ENCODE measurements around the gene YEATS2. TPM values are rescaled to one million over a fixed set of nuclear protein-coding genes. Genes with fewer than 3 reads are reported as not detected.

The YEATS2 gene
- polyA plus RNA-seq, 1 of the 3 experiments (the other 2 are of a cell fraction): 19.9 TPM

DNA sequence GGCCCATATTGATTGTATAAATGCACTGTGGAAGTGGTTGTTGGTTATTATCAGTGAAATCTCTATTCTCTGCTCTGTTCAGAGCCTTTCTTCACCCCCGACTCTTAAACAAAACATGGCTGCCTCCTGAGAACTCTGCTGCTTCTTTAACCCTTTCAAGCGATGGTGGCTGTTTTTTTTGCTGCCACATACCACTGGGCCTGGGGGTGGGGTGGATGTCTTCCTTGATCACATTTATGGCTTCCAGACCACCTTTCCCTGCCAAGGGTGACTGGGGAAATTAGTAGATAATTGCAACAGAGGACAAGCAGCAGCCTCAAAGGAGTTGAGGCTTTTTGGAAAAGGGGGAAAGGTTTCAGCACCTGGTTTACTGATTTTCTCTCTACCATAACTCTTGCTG lies 32.8 kb downstream of the YEATS2 start (continued):
- no peak for TF ChIP-seq SMC3 (IDR thresholded peaks at IDR 0.05; ENCODE audit: low read depth, low read length)

DNA sequence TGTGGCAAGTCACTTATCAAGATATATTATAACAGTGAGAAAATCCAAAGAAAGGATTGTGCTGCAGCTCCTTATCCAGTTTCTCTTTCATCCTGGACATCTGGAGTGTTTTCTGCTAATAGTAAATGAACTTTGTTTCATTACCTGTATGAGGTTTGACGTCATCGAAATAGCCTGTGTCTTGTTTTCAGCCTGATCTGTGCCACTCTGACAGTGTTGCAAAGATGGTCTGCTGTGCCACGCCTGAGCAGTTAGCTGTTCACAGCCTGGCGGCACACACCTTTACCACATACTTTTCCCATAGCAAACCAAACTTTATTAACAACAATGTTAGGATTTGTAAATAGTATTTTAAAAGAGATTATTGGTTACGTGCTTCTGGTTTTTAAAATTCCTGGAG lies 34.0 kb downstream of the YEATS2 start:
- no peak overlapping the region for H3K4me2 ChIP-seq
- peaks cover 7% of the 10 kb centered on the region for H3K79me2 ChIP-seq (ENCODE audit: insufficient read depth)
- TF ChIP-seq EP300 (IDR thresholded peaks at IDR 0.05; ENCODE audit: borderline replicate concordance in 1 of 2, low read depth in 1 of 2, low read length in 1 of 2): no peak
- no peak for TF ChIP-seq NFIC (IDR thresholded peaks at IDR 0.05; ENCODE audit: borderline replicate concordance)
- no peak for TF ChIP-seq RCOR1 (IDR thresholded peaks at IDR 0.05; ENCODE audit: low read length)
- no peak for TF ChIP-seq MXI1 (IDR thresholded peaks at IDR 0.05; ENCODE audit: low read depth, low read length)
- TF ChIP-seq RAD21 (IDR thresholded peaks at IDR 0.05; ENCODE audit: low read length): no peak
- TF ChIP-seq, protein P1, sequence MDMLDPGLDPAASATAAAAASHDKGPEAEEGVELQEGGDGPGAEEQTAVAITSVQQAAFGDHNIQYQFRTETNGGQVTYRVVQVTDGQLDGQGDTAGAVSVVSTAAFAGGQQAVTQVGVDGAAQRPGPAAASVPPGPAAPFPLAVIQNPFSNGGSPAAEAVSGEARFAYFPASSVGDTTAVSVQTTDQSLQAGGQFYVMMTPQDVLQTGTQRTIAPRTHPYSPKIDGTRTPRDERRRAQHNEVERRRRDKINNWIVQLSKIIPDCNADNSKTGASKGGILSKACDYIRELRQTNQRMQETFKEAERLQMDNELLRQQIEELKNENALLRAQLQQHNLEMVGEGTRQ (IDR thresholded peaks at IDR 0.05; ENCODE audit: borderline replicate concordance, low read depth, low read length): no peak
- TF ChIP-seq POLR2AphosphoS5 (IDR thresholded peaks at IDR 0.05; ENCODE audit: low read depth, low read length): no peak
- TF ChIP-seq, protein P2, sequence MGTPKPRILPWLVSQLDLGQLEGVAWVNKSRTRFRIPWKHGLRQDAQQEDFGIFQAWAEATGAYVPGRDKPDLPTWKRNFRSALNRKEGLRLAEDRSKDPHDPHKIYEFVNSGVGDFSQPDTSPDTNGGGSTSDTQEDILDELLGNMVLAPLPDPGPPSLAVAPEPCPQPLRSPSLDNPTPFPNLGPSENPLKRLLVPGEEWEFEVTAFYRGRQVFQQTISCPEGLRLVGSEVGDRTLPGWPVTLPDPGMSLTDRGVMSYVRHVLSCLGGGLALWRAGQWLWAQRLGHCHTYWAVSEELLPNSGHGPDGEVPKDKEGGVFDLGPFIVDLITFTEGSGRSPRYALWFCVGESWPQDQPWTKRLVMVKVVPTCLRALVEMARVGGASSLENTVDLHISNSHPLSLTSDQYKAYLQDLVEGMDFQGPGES (IDR thresholded peaks at IDR 0.05; ENCODE audit: low read depth, low read length): no peak
- no peak for TF ChIP-seq RXRA (IDR thresholded peaks at IDR 0.05; ENCODE audit: borderline replicate concordance, low read depth)

DNA sequence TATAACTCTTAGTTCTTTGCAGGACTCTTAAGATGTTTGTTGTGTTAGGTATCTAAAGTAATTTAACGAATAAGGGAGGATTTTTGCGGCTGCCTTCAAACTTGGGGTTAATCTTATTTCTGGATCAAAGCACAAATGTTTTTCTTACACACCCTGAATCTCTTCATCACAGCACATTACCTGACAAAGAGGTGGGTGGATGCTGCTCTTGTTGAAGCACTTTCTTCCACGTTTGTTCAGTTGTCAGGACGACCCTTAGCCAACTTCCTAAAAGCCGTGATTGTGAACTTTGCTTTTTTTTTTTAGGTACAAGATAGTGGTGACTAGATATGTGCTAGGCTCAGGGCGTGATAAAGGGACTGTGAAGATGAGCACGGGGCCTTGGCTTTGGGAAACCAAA lies 36.0 kb downstream of the YEATS2 start:
- Histone ChIP-seq H3K9me2 (no peaks in the 10 kb centered on the region), H3K9ac (no peak overlapping the region), H4K20me1 (ENCODE audit: insufficient read depth) (no peaks in the 10 kb centered on the region; the same call in 1 of the 2 replicates), H3K27ac (ENCODE audit: low read depth in 2 of 2, low read length in 1 of 2) (no peak overlapping the region), H3K4me2 (no peak overlapping the region), H3K79me2 (ENCODE audit: insufficient read depth) (peaks cover 5% of the 10 kb centered on the region), H3K27me3 (ENCODE audit: insufficient read depth) (no peaks in the 10 kb centered on the region), H3K9me3 (no peaks in the 10 kb centered on the region; the same call in 1 of the 2 replicates), H3K36me3 (replicated peaks in 1 of 2; ENCODE audit: control insufficient read depth in 1 of 2, insufficient read depth in 2 of 2, low read length in 1 of 2) (peaks cover 62 to 77% of the 10 kb centered on the region in 2 experiments), H2AFZ (ENCODE audit: low read depth) (no peak overlapping the region), H3K4me1 (ENCODE audit: control insufficient read depth in 1 of 2, insufficient read depth in 2 of 2, low read depth in 1 of 2, low read length in 1 of 2) (peaks cover 0 to 6% of the 10 kb centered on the region in 2 experiments; a peak in 1 of 4 replicates), H3K4me3 (ENCODE audit: low read depth in 2 of 2, low read length in 1 of 2) (no peak overlapping the region), H3F3A (replicated peaks; ENCODE audit: insufficient read depth) (no peaks in the 10 kb centered on the region)
- ChIA-PET POLR2A (no interaction called here), CTCF (interaction anchor here (1.0 kb wide), 1 partner anchor 33 kb away, joined by 3 read pairs; no protein-coding TSS in a partner anchor)
- WGBS (ENCODE audit: low lambda C conversion rate): 98% methylated on average over 7 of the region's 7 CpGs
- TF ChIP-seq FOSL2 (IDR thresholded peaks at IDR 0.05; ENCODE audit: borderline replicate concordance, low read depth) (no peak), TEAD4 (IDR thresholded peaks at IDR 0.05; ENCODE audit: borderline replicate concordance, insufficient read depth) (no peak), NFIC (IDR thresholded peaks at IDR 0.05; ENCODE audit: borderline replicate concordance) (no peak), RAD21 (IDR thresholded peaks at IDR 0.05; ENCODE audit: low read length) (no peak), TCF12 (IDR thresholded peaks at IDR 0.05) (no peak)
- TF ChIP-seq, protein P3, sequence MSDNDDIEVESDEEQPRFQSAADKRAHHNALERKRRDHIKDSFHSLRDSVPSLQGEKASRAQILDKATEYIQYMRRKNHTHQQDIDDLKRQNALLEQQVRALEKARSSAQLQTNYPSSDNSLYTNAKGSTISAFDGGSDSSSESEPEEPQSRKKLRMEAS (IDR thresholded peaks at IDR 0.05; ENCODE audit: low read depth): no peak
- DNase-seq: no peak

More for the DNA sequence above, 34.0 kb downstream of the YEATS2 start:
- no peaks in the 10 kb centered on the region; the same call in 1 of the 2 replicates for H4K20me1 ChIP-seq (ENCODE audit: insufficient read depth)
- no peak overlapping the region for H3K27ac ChIP-seq (ENCODE audit: low read depth in 2 of 2, low read length in 1 of 2)
- no peak overlapping the region for H2AFZ ChIP-seq (ENCODE audit: low read depth)
- H3K9me2 ChIP-seq: no peaks in the 10 kb centered on the region
- 90% methylated on average over 5 of the region's 5 CpGs for WGBS (ENCODE audit: low lambda C conversion rate)
- H3K4me1 ChIP-seq (ENCODE audit: control insufficient read depth in 1 of 2, insufficient read depth in 2 of 2, low read depth in 1 of 2, low read length in 1 of 2): peaks cover 0 to 6% of the 10 kb centered on the region in 2 experiments; a peak in 1 of 4 replicates
- no peaks in the 10 kb centered on the region for H3K27me3 ChIP-seq (ENCODE audit: insufficient read depth)
- ChIA-PET POLR2A (no interaction called here), CTCF (interaction anchor here (1.5 kb wide), 1 partner anchor 35 kb away, joined by 9 read pairs; no protein-coding TSS in a partner anchor)
- H3K9me3 ChIP-seq: no peaks in the 10 kb centered on the region
- H3K4me3 ChIP-seq (ENCODE audit: low read depth in 2 of 2, low read length in 1 of 2): no peak overlapping the region
- no peak for DNase-seq
- H3F3A ChIP-seq (replicated peaks; ENCODE audit: insufficient read depth): no peaks in the 10 kb centered on the region
- H3K36me3 ChIP-seq (replicated peaks in 1 of 2; ENCODE audit: control insufficient read depth in 1 of 2, insufficient read depth in 2 of 2, low read length in 1 of 2): peaks cover 58 to 78% of the 10 kb centered on the region in 2 experiments
- no peak overlapping the region for H3K9ac ChIP-seq

Data from SK-N-SH (cell line).